ENCODE data around the gene DNAJC3. TPM values are rescaled to one million over a fixed set of nuclear protein-coding genes. Genes with fewer than 3 reads are reported as not detected.

DNAJC3 gene
- total and polyA plus RNA-seq, 9 of the 15 experiments (the other 6 are each of a cell fraction or from before 2014, with no cell fraction given), result 7.8 to 21.8 (median 10.4) TPM

DNA sequence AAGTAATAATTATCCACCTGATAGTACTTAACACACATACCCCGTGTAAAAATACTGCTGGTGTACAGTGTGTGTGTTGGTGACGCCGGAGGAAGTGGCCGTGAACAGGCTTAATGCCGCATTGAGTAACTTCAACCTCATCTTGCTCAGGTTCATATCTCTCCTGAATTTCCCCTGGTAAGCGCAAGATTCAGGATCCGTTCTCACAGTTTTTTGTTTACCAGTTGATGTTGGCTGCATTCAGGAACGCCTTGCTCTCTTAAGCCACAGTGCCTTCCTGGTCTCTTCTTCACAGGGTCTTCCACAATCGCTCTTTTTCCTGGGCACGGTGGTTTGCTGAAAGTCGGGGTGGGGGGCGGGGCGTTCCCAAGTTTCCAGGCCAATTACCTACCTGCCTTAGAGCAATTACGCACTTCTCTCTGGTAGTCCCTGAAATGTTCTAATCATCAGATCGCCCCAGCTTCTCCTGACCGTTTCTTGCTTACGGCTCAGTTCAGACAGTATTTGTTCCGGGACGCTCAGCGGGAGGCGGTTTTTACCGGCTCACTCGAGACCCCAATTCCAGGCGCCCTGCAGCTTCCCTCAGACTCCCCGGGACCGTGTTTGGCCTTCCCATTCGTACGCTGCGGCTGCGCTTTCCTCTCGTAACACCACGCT, 706 bp upstream of the DNAJC3 start:
- peak; percentile 23 for ATAC-seq
- POLR2A ChIA-PET, result interaction anchor here (0.7 to 1.0 kb wide), 3 partner anchors 15 to 111 kb away, joined by 4 to 5 read pairs (median 4); no protein-coding TSS in a partner anchor
- BruUV-seq (replicated peaks), result TSS peak; percentile 79
- peaks cover 0 to 6% of the 10 kb centered on the region in 2 experiments; a peak in 3 of 5 replicates for H3K4me1 ChIP-seq (replicated peaks in 1 of 2; ENCODE audit: control insufficient read depth in 2 of 2, insufficient read depth in 2 of 2, low read length in 2 of 2)
- H3K4me2 ChIP-seq (ENCODE audit: insufficient read depth, low read length), result peak overlapping the region; percentile 91
- peak in 3 of 4 experiments; percentile 10 to 55 (median 17) for DNase-seq (ENCODE audit: extremely low read depth in 1 of 4, low spot score in 3 of 4)
- H3K4me3 ChIP-seq, result peak overlapping the region; percentile 67
- H3K9ac ChIP-seq (ENCODE audit: insufficient read depth in 1 of 2, low read depth in 2 of 2, low read length in 2 of 2), result peak overlapping the region; percentile 94 to 98
- CTCF ChIA-PET (ENCODE audit: low intra/inter-chr PET ratio), result no interaction called here
- H4K20me1 ChIP-seq (replicated peaks; ENCODE audit: control insufficient read depth, insufficient read depth, low read length), result no peaks in the 10 kb centered on the region
- H3K27ac ChIP-seq (ENCODE audit: extremely low read depth, low read depth, low read length), result peak overlapping the region; percentile 96
- in situ Hi-C loops (cut with MboI) (no loop called here), intact Hi-C loops (cut with micrococcal nuclease) (loop anchor here (2.0 to 10.0 kb wide), 2 partner anchors 81 to 1759 kb away; partner anchors contain the start of gene RAP2A)
- H3K9me1 ChIP-seq (ENCODE audit: control insufficient read depth, insufficient read depth, low read length), result no peaks in the 10 kb centered on the region
- H2AFZ ChIP-seq (ENCODE audit: low read depth, low read length), result peak overlapping the region; percentile 88
- peak; percentile 72 for FAIRE-seq
- H3K27me3 ChIP-seq (ENCODE audit: control insufficient read depth in 2 of 2, insufficient read depth in 2 of 2, low read length in 2 of 2), result no peaks in the 10 kb centered on the region
- H3K79me2 ChIP-seq (ENCODE audit: control insufficient read depth, insufficient read depth, low read length), result peaks cover 61% of the 10 kb centered on the region
- no peaks in the 10 kb centered on the region; the same call in 1 of the 2 replicates for H3K9me3 ChIP-seq (replicated peaks; ENCODE audit: control insufficient read depth, insufficient read depth, low read depth, low read length)
- 0% methylated on average over 29 of the region's 32 CpGs for WGBS (ENCODE audit: insufficient coverage, low coverage, missing lambda C conversion rate)
- H3K36me3 ChIP-seq (ENCODE audit: control insufficient read depth, insufficient read depth, low read length), result 0 out of 3 replicates have a peak, but pooled peaks cover 3% of the 10 kb centered on the region
- TF ChIP-seq SMARCE1 (IDR thresholded peaks at IDR 0.05), result no peak
- 0 out of 2 replicates have a peak, but pooled peaks have one; percentile 16 for TF ChIP-seq SMARCA4 (IDR thresholded peaks at IDR 0.05)
- no peak for TF ChIP-seq JUND (IDR thresholded peaks at IDR 0.05; ENCODE audit: borderline replicate concordance, low read depth, low read length)
- TF ChIP-seq JUND (tag; IDR thresholded peaks at IDR 0.05; ENCODE audit: borderline replicate concordance, low read depth, low read length), result no peak
- no peak for TF ChIP-seq ZNF318 (IDR thresholded peaks at IDR 0.05; ENCODE audit: borderline replicate concordance in 1 of 2, low read depth in 1 of 2)
- TF ChIP-seq SPI1 (IDR thresholded peaks at IDR 0.05; ENCODE audit: borderline replicate concordance, low read depth, low read length), result peak; percentile 43; the same call in 1 of the 2 replicates
- TF ChIP-seq TGIF2 (CRISPR knock-in tag; IDR thresholded peaks at IDR 0.05), result no peak
- TF ChIP-seq DACH1 (IDR thresholded peaks at IDR 0.05; ENCODE audit: partially characterized antibody), result no peak
- no peak for TF ChIP-seq ZNF197 (CRISPR knock-in tag; IDR thresholded peaks at IDR 0.05; ENCODE audit: low read depth)
- TF ChIP-seq NFRKB (IDR thresholded peaks at IDR 0.05; ENCODE audit: low read depth), result peak; percentile 25; the same call in 1 of the 2 replicates
- TF ChIP-seq SLC30A9 (CRISPR knock-in tag; IDR thresholded peaks at IDR 0.05), result no peak
- TF ChIP-seq, protein P1, sequence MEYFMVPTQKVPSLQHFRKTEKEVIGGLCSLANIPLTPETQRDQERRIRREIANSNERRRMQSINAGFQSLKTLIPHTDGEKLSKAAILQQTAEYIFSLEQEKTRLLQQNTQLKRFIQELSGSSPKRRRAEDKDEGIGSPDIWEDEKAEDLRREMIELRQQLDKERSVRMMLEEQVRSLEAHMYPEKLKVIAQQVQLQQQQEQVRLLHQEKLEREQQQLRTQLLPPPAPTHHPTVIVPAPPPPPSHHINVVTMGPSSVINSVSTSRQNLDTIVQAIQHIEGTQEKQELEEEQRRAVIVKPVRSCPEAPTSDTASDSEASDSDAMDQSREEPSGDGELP (CRISPR knock-in tag; IDR thresholded peaks at IDR 0.05; ENCODE audit: borderline replicate concordance), result no peak

All from K562 (cell line).